ENCODE results near the gene PKHD1.

Gene PKHD1

GRCh38 chr6:51578362-51578761, 509.1 kb downstream of the PKHD1 start:
- H3K4me3 ChIP-seq (ENCODE audit: low read depth, low read length) = no peak overlapping the region
- DNase-seq (ENCODE audit: low read depth) = no peak
- no peak for TF ChIP-seq CTCF (IDR thresholded peaks at IDR 0.05; ENCODE audit: insufficient read depth, low read depth, low read length, missing control alignments)

- no peak overlapping the region for H3K4me3 ChIP-seq (ENCODE audit: low read depth, low read length)
- no peak for DNase-seq (ENCODE audit: low read depth)
- no peak for TF ChIP-seq CTCF (IDR thresholded peaks at IDR 0.05; ENCODE audit: insufficient read depth, low read depth, low read length, missing control alignments)
Measured at GRCh38 chr6:51574040-51574439, 513.4 kb downstream of the PKHD1 start.

GRCh38 chr6:51571168-51571567, 516.2 kb downstream of the PKHD1 start:
- no peak overlapping the region for H3K4me3 ChIP-seq (ENCODE audit: low read depth, low read length)
- DNase-seq (ENCODE audit: low read depth) = no peak
- no peak for TF ChIP-seq CTCF (IDR thresholded peaks at IDR 0.05; ENCODE audit: insufficient read depth, low read depth, low read length, missing control alignments)

- DNase-seq (ENCODE audit: low read depth) = no peak
- TF ChIP-seq CTCF (IDR thresholded peaks at IDR 0.05; ENCODE audit: insufficient read depth, low read depth, low read length, missing control alignments) = no peak
- H3K4me3 ChIP-seq (ENCODE audit: low read depth, low read length) = no peak overlapping the region
Measured at GRCh38 chr6:51570168-51570921, 517.1 kb downstream of the PKHD1 start.

- no peak overlapping the region for H3K4me3 ChIP-seq (ENCODE audit: low read depth, low read length)
- peak; percentile 2 for TF ChIP-seq CTCF (IDR thresholded peaks at IDR 0.05; ENCODE audit: insufficient read depth, low read depth, low read length, missing control alignments)
- peak; percentile 9 for DNase-seq (ENCODE audit: low read depth)
Measured at GRCh38 chr6:51569594-51569993, 517.8 kb downstream of the PKHD1 start.

GRCh38 chr6:51568771-51569170, 518.6 kb downstream of the PKHD1 start:
- no peak for DNase-seq (ENCODE audit: low read depth)
- TF ChIP-seq CTCF (IDR thresholded peaks at IDR 0.05; ENCODE audit: insufficient read depth, low read depth, low read length, missing control alignments) = no peak
- H3K4me3 ChIP-seq (ENCODE audit: low read depth, low read length) = no peak overlapping the region

- no peak for DNase-seq (ENCODE audit: low read depth)
- no peak overlapping the region for H3K4me3 ChIP-seq (ENCODE audit: low read depth, low read length)
- TF ChIP-seq CTCF (IDR thresholded peaks at IDR 0.05; ENCODE audit: insufficient read depth, low read depth, low read length, missing control alignments) = no peak
Measured at GRCh38 chr6:51565472-51565871, 521.9 kb downstream of the PKHD1 start.

All from GM12865 (cell line).